ENCODE data around the gene SMARCA5.
A peak's percentile ranks its signal among the peaks of the same experiment; 100 is the strongest.

SMARCA5 gene

DNA sequence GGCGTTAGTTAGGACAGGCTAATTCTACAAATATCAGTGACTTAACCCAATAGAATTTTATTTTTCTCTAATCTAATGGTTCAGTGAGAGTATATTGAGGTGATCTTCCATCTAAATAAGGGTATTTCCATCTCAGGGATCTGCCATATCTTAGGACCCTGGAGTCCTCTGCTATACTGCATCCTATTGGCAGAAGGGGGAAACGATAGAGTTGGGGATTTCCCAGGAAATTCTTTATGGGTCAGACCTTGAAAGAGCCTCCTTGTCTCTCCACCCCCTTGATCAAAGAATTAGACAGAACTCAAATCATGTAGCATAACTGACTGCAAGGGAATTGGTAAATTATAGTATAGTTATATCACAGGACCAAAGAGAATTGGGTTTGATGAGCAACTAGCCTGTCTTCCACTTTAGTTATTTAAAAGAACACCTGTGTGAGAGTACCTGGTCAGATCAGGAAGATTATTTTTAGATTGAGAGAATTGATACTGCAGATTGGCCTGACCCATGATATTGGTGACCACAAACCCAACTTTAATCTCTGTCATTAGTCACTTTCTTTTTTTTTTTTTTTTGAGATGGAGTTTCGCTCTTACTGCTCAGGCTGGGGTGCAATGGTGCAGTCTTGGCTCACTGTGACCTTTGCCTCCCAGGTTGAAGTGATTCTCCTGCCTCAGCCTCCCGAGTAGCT is 25.6 kb downstream of the SMARCA5 start:
- no peak for DNase-seq (ENCODE audit: low spot score)

DNA sequence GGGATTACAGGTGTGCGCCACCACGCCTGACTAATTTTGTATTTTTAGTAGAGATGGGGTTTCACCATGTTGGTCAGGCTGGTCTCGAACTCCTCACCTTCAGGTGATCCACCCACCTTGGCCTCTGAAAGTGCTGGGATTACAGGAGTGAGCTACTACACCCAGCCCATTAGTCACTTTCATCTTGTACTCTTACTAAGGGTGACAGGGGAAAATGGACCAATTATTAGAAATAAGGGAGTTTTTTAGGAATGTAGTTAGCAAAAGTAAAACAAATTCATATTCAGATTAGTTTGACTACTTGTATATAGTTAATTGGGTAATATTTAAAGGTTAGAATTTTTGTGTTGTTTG is 26.1 kb downstream of the SMARCA5 start:
- DNase-seq (ENCODE audit: low spot score) = no peak

DNA sequence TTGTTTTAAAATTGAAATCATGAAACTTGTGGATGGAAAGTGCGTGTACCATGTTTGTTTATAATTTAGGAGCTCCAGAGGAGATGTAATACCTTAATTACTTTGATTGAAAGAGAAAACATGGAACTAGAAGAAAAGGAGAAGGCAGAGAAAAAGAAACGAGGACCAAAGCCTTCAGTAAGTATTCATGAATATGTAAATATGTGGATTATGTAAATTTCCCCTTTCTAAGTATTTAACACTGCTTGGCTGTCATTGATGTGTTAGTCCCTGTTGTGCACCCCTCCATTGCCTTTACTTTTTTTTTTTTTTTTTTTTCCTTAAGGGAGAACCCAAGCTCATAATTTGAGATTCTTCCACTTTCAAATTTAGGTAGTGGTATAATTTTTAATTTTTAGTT is 36.4 kb downstream of the SMARCA5 start:
- no peak for DNase-seq (ENCODE audit: low spot score)

DNA sequence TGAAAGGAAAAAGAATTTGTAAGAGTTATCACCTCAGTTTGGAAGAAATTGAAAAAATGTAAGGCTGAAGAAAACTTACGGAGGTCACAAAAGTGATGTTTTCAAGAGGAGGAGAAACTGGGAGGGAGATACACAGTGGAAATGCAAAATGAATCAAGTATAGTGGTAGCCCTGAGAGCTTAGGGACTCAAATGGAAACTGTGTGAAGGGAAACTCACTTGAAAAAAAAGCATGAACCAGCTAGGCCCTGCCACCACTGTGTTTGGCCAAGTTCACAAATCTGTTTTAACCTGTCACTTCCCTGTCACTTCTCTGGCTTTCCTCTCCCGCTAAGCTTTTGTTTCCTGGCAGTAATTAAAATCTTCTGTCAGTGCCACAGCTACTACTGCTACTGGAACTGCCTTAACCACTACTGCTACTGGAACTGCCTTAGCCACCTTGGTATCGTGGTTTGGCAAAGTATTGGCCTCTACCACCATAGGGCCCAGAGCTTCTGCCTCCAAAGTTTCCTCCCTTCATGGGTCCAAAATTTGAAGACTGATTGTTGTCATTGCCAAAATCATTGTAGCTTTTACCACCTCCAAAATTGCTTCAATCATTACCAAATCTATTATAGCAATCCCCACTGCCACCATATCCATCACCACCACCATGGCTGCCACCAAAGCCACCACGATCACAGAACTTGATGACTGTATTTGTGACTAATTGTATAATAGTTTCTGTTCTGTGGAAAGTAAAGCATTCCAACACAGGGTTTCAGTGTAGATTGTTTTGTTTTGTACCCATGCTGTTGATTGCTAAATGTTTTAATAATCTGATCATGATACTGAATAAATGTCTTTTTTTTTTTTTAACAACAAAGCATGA is 41.5 kb downstream of the SMARCA5 start:
- DNase-seq (ENCODE audit: low spot score) = no peak

DNA sequence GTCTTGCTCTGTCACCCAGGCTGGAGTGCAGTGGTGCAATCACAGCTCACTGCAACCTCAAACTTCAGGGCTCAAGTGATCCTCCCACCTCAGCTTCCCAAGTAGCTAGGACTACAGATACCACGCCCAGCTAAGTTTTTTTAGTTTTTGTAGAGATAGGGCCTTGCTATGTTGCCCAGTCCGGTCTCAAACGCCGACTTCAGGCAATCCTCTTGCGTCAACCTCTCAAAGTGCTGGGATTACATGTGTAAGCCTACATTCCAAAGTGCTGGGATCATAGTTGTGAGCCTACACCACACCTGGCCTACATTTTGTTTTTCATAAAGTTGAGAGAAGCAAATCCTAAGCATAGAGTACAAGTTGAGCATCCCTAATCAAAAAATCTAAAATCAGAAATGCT is 42.2 kb downstream of the SMARCA5 start:
- DNase-seq (ENCODE audit: low spot score) = no peak

DNA sequence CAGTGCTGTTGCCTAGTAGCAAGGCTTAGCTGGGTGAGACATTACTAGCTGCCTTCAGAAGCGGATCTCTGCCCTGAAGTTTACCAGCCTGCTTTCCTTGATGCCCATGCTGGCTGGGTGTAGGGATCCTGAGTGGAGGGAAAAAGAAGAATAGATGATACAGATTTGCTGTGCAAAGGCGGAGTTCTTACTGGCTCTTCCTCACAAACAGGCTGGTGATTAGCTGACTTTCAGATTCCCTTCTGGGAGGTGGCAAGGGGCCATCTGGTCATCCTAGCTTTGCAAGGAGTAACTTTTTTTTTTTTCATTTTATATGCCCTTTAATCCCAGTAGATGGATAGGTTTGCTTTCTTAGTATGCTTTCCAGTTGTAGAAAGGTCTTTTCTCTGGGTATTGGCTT is 44.8 kb downstream of the SMARCA5 start:
- DNase-seq (ENCODE audit: low spot score) = no peak

DNA sequence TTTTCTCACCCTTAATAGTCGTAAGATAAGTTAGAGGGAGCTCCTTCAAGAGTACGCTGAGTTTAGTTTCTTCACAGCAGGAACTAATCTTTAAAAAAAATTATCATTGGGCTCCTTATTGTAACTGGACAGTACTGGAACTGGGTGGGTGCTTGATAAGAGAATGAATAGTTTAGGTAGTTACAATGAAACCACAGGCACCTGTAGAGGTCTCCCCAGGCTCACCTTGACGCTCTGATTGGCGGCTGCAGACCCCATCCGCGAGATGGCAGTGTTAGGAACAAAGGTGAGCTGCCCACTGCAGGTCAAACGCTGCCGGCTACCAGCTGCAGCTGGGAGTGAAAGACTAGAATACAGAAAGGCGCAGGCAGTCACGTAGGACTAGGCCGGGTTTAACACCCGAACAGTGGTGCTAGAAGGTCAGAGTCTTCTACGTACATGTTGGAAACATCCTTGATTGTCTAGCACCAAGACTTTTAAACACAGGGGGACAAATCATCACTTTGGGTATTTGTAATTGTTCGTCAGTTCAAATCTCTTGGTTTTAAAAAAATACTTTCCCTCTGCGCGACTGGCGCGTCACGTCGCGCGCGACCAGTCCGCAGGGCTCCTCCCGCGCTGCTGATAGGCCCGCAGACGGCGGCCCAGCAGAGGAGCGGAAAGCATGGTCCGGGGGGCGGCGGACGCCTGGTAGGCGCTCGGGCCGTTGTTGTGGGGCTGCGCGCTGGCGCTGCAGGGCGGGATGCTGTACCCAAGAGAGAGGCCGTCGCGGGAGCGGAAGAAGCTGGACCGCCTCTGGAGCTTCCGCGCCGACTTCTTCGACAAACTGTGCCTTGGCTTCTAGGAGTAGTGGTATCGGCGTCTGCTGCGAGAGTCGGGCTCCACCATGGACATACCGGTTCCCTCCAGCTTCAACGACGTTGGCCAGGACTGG is 45.6 kb downstream of the SMARCA5 start:
- DNase-seq (ENCODE audit: low spot score) = peak; percentile 78

DNA sequence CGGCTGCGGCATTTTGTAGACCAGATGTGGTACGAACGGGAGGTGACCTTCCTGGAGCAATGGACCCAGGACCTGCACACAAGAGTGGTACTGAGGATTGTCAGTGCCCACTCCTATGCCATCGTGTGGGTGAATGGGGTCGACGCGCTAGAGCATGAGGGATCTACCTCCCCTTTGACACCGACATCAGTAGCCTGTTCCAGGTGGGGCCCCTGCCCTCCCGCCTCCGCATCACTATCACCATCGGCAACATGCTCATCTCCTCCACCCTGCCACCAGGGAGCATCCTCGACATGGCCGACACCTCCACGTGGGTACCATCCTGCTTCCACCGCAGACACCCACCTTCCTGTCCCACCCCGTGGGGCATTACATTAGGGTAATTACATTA is 46.2 kb downstream of the SMARCA5 start:
- peak; percentile 23 for DNase-seq (ENCODE audit: low spot score)

DNA sequence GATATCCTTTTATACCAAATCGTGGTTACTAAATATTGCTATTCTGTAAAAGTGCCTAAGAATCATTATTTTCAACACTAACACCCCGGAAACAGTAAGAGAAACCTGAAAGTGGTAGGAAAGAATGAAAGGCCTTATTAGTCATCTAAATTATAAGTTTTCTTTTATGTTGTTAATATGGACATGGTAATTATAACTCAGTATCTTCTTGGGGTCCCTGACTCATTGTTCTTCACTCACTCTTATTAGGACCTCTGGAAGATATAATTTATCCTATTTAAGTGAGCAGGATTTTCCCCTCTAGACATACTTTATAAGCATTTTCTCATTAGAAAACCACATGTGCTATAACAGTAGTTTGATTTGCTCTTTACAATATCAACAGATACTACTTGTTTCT is 51.0 kb downstream of the SMARCA5 start:
- no peak for DNase-seq (ENCODE audit: low spot score)

DNA sequence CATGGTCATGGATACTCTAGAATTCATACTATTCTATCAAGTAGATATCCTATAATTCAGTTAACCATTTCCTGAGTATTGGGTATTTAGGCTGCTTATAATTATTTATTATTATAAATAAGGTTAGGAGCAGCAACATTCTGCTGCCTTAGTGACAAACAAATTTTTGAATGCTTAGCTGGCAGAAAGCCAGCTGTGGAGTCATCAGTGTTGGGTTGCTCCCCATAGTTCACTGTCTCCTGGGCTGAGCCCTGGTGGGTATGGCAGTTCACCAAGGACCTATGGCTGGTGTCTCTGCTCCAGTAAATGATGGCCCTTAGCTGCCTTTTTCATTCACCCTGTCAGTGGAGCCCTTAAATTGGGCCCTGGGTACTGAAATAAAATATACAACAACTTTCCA is 61.8 kb downstream of the SMARCA5 start:
- no peak for DNase-seq (ENCODE audit: low spot score)

DNA sequence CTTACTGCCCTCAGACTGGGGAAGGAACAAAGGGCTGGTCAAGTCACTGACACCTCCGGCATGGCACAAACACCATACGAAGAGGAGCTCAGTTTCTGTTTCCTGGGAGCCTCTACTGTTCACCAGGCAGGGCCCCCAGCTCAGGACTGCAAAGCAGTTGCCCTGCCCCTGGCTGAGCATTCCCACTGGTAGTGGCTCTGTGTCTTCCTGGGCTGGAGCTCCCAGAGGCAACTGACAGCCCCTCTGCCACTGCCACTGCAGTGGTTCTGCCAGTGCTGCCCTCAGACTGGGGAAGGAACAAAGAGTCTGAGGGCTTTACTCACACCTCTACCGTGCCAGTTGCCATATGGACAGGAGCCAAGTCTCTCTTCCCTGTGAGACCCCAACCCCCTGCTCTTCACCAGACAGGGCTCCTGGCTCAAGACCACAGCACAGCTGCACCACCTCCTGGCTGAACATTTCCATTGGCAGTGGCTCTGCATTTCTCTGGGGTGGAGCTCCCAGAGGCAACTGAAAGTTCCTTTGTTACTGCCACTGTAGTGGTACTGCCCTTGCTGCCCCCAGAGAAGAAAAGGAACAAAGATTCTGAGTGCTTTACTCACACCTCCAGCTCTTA is 67.9 kb downstream of the SMARCA5 start:
- no peak for DNase-seq (ENCODE audit: low spot score)

DNA sequence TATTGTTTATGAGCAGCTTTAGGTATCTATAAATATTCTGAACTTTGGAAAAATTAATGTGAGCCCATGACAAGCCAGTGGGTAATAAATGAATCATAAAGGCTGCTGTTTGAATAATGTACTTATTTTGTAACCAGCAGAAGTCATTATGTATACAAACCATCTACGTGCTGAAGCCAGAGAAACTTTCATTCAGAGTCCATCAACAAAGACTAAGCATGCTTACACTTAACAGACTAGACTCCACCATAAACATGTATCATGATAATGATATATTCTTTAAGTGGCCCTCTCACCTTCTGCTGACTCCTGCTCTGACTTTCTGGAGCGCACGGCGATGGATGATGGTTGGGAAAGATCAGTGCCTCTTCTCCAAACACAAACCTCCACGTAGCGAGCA is 72.0 kb downstream of the SMARCA5 start:
- no peak for DNase-seq (ENCODE audit: low spot score)

DNA sequence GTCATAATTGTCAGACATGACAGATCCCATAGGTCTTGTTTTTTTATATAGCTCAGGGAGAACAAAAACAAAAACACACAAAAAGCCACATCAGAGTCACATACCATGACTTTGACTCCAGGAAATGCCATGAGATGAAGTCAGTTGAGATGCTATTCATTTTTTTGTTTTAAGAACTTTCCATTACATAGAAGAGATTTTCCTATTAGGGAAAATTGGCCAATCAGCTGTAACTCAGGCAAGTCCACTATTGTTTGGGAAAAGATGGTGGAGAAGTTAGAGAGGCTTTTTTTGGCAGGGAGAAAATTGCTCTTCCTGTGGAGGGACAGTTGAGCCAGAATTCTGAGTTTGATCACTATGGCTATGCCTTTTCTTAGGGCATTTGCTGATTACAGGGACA is 72.6 kb downstream of the SMARCA5 start:
- no peak for DNase-seq (ENCODE audit: low spot score)

DNA sequence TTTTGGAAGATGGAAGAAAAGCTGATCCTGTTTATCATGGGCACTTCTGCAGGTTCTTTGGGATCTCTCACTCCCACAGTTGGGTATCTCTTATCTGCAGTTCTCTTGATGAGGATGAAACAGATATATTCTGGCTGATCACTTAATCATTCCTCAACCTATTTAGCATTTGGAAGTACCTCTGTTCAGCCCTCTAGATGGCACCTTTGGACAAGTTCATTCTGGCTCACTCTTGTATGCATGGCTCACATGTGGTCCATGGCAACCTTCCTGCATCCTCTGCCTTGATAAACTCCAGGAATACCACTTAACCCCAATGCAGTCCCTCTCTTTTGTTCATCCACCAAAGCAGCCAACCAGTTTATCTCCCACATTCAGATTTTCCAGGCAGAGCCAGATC is 74.2 kb downstream of the SMARCA5 start:
- no peak for DNase-seq (ENCODE audit: low spot score)

DNA sequence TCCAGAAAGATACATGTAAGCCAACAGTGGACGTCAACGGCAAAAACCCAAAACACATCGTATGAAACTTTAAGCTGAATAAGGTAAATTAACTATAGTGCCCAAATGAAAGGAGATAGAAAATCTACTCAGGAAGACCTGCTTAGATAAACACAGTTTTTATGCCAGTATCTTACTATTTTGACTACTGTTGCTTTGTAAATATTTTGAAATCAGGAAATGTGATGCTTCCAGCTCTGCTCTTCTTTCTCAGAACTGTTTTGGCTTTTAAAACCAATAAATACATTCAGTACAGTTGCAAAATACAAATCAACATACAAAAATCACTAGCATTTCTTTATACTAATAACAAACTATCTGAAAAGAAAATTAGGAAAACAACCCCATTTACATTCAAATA is 83.8 kb downstream of the SMARCA5 start:
- no peak for DNase-seq (ENCODE audit: low spot score)

DNA sequence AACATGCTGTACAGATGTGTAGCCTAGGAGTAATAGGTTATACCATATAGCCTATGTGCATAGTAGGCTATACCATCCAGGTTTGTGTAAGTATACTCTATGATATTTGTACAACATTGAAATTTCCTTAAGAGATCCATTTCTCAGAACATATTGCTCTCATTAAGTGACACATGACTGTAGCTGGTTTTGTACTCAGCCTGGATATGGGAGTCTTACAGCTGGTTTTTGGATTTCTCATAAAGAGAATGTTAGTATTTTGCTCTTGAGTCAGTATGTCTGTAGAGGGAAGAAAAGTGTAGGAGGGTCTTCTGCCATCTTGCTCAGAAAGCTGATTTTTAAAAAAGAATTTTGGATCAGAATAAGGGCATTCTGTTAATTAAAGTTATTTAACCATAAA is 85.3 kb downstream of the SMARCA5 start:
- DNase-seq (ENCODE audit: low spot score) = no peak

DNA sequence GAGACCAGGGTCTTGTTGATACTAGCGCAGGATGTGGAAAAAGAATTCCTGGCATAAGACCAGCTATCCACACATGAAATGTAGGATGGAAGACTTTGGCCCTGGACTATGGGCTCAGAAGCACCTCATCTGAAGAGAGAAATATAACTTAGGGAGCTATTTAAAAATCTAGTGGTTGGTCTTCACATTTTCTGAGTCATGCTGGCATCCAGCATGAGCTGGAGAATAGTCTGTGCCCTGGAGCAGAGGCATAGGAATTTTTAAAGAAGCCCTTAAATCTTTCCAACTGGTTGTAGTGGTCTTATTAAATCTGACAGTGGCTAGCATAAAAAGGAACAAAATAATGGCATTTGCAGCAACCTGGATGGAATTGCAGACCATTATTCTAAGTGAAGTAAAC is 86.3 kb downstream of the SMARCA5 start:
- DNase-seq (ENCODE audit: low spot score) = no peak

DNA sequence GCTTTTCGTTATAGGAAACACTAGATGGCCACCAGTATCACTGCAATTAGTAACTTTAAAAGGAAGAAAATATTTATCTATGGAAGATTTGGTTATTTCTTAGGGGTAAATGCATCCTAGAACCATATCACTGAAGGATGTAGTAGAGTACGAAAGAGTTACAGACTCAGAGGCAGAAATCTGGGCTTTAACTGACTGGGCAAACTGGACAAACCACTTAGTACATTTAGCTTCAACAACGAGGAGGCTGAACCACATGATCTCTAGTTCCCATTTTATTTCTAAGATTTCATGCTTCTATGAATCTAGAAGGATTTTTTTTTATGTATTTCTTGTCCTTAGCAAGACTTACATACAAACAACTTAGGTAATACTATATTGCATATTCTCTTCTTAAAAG is 93.0 kb downstream of the SMARCA5 start:
- DNase-seq (ENCODE audit: low spot score) = no peak

Measured in CD4-positive, alpha-beta T cell treated with Interleukin-2 at 100 ng/mL for 4 hours (primary cell).